HG02852 (cell line): ENCODE data around the gene C11orf71.

Experiments
- ATAC-seq: cut with Tn5 transposase; IDR thresholded peaks from one replicate; pipeline ENCODE4 v1.9.1; 2021; ENCODE audit warnings: mild to moderate bottlenecking, moderate library complexity; ENCODE audit not compliant: unreplicated experiment

The C11orf71 gene

DNA sequence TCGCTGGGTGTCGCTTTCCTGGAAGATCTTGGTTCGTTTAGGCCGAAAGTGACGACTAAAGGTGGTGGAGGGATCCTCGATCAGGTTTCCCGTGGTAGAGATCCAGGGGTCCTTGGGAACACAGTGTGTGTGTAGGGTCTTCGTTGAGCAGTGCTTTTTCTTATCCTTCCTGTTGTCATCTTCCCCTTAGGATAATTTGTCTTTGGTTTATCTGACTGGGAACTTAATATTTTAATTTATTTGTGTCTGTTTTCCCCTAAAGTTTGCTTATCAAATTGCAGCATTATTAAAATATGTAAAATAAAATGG is 558 bp upstream of the C11orf71 start:
- ATAC-seq, result no peak

DNA sequence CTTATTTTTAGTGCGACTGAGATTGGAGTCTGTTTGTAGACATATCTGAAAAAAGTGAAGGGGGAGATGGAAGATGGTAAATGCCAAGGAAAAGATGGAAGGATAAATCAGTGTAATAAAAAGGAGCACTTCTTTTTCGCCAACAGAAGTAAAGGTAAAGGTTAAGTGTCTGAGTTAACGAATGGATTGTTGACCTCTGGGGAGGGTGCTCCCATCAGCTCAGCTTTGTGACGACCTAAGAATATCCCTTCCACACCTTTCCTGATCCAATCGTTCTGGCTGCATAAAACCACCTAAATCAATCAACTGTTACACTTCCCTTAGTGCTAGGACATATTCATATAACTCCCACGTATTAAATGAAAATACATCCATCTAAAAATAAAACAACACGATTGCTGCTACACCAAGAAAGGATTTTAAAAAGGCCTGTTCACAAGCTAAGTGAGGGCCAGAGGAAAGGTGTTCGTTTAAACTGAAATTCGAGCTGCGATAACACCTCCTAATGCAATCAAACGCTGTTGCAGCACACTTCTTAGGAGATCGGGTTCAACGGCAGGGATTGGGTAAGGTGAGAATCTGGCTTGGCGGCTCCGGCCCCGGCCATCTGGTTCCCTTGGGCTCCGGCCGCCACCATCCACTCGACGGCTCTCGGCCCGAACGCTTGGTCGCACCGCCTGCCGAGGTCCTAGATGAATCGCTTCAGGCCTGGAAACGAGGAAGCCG is 658 bp downstream of the C11orf71 start:
- peak; percentile 20 for ATAC-seq

DNA sequence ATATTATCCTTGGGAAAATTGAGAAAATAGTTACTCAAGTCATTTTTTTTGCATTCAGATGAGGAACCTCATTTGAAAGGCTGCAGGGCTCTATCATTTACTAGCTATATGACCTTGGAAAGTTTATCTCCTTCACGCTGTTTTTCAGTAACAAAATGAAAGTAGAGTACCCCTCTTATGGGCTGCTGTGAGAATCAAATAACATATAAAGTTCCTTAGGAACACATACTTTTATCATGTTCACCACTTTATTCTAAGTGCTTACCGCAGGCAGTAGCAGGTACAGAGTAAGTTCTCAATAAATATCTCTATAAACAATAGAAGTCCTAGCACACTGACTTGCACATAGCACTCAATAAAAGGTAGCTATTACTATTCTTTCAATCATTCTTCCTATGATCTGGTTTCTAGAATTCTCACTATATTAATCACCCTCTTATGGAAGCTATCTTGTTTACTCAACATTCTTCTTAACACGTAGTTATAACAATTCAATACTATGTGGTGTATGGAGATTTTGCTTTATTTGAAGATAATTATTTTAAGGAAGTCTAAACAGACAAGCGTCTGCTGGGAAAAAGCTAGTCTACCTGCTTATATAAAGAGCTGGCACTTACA is 1.9 kb downstream of the C11orf71 start:
- no peak for ATAC-seq

DNA sequence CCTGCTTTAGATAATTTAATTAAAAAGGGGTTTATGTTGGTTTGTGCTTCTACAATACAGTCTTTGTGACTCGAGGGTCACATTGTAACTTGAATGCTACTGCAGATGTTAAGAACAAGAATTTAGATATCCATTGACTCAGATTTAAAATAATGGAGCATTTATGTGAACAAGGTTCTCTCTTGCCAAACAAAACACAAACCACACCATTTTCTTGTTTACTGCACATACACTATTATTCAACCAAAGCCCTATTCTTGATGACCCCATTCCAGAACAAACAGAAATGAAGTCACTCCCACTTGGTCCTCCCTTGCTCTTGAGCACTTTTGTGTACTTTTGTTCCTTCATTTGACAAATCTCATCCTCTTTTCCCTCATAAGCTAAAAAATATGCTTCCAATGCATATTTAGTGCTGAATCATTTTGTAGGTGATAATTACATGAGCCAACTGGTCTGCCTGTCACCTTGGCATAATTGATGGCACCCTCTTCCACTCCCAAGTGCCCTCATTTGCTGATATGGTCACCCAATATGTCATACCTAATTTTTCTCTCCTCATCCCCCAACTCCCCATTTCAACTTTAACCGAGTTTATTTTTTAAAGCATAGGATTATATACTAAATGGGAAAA is 2.8 kb downstream of the C11orf71 start:
- ATAC-seq, result no peak

DNA sequence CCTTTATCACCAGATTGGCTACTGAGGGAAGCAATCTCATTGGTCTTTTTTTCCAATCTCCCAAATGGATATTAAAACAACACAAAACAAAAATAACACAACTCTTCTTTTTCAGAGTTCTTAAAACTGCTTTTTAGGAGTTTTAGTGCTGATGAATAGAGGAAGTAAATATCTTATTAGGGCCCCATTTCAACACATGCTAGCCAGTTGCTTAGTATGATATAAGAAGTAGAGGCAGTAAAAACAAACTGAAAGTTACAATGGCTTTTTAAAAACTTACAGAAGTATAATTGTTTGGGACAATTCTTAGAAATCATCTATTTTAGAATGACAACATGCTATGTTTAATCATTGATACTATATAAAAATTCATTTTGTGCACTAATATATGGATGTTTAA is 3.4 kb downstream of the C11orf71 start:
- ATAC-seq, result no peak

DNA sequence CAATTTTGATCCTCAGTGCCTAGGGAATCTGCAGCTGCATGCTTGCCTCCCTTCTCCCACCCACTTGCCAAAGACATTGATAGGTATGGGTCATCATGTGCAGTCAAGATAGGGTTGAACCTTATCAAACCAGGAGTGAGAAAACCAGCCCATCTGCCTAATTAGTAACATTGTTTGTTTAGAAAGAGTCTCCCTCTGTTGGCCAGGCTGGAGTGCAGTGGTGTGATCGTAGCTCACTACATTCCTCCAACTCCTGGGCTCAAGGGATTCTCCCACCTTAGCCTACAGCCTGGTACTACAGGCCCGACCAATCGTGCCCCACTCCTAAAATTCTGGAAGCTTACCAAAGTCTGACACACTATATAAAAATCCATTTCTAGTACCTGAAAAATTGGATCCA is 4.6 kb downstream of the C11orf71 start:
- no peak for ATAC-seq

DNA sequence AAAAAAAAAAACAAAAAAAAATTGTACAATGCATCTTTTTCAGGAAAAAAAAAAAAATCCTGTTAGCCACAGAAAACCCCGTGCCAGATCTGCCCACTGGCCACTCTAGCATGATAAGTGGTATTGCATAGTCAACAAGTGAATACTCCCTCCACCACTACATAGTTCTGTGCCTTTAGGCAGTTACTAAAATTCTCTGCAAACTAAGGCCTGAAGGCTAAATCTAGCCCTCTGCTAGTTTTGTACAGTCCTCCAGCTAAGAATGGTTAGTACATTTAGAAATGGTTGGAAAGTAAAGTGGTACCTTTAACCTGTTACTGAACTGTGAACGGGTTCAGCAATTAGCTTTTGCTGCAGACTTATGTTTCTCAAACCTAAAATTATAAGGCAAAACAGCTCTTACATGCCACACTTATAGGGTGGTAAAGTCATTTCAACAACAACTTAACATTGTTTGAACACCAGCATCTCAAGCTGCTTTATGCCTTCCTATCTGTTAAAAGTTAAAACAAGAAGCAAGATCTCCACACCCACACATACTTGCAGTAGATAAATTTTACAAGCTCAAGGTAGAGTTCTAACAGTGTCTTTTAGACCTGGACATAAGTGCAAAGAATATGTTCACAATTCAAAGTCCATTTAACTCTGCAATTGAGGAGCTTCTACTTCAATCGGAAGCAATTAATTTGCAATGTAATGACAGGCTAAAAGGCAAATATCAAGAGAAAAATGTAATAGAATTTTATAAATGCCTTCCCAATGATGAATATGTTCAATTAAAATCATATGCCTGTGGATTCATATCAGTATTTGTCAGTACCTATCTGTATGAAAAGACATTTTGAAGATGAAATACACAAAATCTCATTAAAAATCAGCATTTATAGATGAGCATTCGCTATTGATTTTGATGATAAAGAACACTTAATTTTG is 7.3 kb downstream of the C11orf71 start:
- no peak for ATAC-seq

DNA sequence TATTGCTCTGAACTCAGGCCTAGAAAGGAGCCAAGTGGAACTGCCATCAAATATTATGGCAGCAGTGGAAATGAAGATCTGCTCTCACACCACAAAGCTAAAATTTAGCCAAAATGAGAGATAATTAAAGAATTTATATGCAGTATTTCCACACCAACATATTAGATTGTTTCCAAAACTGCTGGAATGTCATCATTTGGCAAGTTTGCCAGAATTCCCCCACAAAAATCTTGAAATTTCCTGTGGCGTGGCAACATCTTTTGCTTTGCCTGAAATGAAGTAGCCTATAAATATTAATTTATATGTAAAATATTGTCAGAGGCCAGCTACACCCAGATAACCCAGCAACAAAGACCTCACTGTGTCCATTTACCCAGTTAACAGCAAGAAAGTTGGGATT is 13.8 kb downstream of the C11orf71 start:
- ATAC-seq, result no peak

DNA sequence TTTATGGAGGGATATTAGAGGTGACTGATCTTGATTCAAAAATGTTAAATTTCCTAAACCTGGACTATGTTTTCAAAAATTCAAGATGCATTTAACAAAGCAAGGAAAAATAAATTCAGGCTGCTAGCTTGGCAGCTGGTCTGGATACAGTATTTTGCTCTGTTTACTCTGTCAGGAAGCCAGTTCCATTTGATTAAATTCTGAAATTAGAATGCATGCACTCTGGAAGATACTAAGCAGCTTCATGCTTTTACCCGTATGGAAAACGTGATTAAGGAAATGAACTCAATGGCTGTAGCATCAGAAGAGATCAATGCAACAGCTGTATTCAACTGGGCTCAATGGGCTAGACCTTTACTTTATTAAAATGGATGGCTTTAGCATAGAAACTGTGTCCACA is 14.2 kb downstream of the C11orf71 start:
- no peak for ATAC-seq

DNA sequence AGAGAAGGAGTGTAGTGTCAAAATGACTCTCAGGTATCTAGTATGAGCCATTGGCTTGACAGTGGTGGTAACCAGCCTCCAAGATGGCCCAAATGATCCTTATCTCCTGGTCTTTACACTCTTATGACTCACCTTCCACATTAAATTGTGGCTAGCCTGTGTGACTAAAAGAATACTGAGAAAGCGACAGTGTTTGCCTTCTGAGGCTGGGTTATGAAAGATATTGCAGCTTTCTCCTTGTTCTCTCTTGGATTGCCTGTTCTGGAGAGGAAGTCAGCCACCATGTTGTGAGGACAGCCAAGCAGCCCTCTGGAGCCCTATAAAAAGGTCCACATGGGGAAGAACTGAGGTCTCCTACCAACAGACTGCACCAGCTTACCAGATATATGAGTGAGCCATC is 15.8 kb downstream of the C11orf71 start:
- ATAC-seq, result no peak

DNA sequence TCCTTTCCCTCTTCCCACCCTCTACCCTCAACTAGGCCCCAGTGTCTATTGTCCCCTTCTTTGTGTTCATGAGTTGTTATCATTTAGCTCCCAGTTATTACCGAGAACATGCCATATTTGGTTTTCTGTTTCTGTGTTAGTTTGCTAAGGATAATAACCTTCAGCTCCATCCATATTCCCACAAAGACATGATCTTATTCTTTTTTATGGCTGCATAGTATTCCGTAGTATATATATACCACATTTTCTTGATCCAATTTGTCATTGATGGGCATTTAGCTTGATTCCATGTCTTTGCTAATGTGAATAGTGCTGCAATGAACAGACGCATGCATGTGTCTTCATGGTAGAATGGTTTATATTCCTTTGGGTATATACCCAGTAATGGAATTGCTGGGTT is 17.8 kb downstream of the C11orf71 start:
- ATAC-seq, result no peak

DNA sequence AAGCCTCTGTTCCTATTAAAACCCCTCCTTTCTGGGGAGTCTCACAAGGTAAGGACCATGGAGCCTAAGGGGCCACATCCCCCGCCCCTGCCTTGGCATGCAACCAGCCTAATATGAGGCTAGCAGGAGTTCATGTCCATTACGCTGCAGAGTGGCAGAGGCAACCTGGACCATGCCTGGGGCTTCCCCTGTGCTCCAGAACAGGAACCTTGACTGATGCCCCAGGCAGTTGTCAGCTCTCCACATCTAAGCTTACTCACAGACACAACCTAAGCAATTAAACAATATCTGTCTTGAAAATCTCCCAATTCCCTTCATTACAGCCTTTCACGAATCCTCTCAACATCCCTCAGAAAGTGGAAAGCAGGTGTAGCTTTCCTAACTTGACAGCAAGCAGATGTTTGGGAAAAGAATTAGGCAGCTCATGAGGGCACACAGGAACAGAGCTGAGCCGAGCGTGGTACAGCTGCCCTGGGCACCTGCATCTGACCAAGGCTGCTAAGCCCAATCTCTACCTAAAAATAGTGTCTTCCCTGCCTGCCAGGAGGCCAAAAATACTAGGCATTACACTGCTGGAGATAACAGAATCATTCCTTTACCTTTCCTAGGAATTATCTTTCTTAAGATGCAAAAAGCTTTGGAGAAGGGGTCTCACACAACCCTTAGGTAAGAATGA is 20.8 kb downstream of the C11orf71 start:
- ATAC-seq, result no peak

DNA sequence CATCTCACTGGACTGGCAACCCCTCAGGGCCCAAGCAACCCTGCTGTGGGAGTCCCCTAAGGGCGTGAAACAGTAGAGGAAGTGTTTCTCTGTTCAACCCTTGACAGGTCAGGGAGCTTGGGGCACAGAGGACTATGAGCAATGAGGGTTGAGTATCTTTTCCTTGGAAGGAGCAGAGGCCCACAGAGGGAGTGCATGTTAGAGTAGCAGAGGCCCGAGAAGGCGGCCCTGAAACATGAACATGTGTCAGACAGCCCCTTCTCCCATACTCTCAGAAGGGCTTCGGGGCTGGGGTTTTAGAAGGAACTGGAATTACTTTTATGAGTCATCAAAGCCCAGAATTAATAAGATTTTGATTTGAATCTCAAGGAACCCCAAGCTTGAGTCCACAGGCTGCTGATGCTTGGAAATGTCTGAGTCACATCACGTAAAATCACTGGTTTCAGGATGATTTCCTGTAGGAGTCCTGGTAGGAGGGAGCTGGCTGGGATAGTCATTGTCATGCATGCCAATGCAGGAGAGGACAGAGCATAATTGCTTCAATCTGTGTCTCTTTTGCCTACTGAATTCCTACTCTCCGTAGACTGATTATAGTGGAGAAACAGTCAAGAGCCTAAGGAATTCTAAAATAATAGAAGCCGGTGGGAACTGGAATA is 22.6 kb downstream of the C11orf71 start:
- ATAC-seq, result no peak

DNA sequence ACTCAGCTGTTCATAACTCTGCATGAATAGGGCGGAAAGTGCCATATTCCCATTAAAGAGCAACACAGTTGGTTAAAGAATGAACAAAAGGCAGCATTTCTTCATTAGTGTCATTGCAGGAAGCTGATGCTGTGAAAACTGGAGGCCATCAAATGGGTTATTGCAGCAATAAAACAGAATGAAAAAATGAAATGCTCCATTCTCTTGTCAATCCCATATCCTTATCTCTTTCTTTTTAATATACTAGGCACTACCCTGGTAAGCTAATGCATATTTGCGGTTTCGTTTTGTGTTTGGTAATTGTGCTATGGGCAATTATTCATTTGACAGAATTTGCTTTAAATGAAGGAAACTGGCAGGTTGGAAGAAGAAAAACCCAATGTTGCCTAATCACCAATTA is 25.3 kb downstream of the C11orf71 start:
- no peak for ATAC-seq

DNA sequence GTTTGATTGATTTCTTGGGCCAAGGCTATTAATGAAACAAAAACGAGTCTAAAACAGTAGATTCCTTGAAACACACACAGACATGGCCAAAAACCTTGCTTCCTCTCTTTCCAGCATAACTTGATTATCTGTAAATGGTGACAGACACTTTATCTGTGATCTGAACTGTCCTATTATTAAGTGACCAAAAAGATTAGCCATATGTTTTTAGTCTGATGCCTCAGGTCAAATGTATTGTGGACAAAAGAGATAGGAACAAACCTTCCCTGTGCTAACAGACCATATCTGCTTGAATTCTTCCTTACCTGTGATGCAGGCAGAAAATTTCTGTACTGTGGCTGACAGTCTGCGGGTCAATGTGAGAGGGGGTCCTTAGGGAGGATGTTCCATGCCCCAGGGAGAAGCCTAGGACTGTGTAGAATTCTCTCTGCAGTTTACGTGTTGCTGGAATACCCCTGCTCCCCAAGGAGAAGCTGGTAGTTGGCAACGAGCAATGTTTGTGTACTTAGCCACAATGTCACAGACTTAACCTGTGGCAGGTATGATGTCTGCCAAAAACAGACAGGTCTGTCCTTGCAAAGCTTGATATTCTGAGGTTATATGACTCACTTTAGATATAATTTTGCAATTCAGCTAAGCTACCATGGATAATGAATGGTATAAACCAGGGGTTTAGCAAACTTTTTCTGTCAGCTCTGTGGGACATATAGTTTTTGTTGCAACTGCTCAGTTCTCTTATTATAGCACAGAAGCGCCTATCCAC is 31.2 kb downstream of the C11orf71 start:
- no peak for ATAC-seq

DNA sequence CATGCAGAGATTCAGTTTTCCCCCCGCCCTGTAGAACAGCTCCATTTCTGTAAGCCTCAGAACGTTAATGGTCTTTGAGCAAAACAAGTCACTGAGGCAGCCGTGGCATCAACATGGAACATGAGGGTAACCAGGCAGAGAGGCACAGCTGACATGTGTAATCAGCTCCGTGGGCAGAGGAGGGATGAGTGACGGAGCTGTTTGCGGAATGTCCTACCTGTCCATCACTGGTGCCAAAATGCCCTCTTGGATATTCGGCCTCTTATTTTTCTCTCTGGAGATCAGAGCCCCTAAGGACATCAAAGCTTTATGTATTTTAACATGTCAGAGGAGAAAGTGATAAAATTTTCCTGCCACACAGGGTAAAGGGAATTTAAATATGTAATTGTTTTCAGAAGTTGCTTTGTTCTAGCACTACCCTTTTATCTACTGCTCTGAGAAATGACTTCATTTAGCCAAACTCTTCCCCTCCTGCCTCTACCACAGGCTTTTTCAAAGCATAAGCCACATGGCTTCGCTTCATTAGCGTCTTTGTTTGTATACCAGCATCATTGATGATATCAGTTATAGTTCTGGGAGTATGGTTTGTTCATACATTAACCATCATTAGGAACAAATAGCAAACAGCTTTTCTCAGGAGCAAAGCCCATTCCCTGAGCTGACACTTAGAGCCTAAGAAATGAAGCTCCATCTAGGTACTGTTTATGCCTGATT is 32.9 kb downstream of the C11orf71 start:
- ATAC-seq, result no peak

DNA sequence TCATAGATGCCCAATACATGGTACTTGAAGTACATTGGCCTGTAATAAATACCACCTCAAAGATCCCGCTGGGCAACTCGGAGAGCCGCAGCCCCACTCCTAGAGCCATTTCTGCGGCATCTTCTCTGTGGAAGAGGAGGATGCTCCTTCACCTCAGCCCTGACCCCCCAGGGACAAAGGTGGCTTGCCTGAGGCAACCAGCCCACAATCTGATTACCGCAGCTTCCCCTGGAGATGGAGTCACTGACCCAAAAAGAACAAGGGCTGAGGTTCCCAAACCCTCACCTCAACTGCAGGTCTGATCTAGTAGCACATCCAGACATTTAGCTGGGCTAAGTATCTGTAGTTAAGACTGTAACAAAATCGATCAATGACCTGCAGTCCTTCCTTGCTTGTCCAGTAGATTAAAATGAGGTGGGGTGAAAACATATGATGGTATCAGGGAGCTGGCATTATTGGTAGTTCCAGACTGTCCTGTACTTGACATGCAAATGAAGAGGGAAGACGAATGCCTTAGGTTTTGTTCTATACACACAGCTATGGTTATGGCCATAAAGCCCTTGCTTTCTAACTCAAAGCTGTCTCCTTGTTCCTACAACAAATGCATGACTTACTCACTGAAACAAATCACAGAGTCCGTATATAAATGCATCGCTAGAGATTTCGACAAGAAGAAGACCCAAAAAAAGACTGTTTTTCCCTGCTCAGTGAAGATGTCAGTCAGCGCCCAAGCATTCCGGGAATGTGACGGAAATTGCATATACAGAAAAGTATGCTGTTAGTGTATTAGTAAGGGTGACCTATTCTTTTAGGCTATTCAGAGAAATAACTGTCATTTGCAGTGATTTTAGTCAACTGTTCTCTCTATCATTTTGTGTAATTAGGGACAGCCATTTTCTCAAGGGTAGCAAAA is 33.7 kb downstream of the C11orf71 start:
- ATAC-seq, result no peak

DNA sequence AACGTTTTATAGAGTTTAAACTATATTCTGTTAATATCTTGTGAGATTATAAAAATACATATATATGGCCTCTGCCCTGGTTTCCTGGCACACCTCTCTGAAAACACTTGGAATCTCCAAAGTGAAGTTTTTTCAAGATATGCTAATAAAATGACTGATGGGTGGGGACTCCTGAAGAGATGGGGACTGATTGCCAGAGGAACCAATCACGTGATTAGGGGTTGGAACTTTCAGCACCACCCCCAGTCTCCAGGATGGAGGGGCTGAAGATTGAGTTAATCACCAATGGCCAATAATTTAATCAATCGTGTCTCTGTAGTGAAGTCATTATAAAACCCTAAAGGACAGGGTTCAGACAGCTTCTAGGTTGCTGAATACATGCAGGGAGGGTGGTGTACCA is 37.4 kb downstream of the C11orf71 start:
- no peak for ATAC-seq
